ENCODE results near the gene SRGAP1.

DNA sequence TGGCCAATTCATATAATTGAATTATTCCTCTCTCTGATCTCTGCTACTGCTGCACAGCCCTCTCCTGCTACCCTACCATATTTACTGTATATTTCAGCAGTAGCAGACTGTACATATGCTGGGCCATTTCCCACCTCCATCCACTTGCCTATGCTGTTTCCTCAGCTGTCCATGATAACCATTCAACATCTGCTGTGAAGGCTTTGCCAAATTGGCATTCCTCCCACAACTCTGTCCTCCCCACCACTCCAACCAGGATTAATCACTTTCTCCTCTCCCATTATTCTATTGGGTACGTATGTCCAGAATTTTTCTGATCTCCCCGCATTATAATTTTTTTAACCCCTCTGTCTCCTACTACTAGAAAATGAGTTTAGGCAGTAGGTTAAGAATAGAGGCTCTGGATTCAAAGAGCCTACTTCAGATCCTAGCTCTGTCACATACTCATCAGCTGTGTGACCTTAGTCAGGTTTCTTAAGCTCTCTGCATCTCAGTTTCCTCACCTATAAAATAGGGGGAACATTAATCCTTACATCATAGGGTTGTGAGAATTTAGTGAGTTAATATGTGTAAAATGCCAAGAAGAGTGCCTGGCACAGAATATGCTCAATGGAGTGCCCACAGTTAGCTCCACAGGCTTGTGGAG is 254.3 kb downstream of the SRGAP1 start:
- TF ChIP-seq, protein P1, sequence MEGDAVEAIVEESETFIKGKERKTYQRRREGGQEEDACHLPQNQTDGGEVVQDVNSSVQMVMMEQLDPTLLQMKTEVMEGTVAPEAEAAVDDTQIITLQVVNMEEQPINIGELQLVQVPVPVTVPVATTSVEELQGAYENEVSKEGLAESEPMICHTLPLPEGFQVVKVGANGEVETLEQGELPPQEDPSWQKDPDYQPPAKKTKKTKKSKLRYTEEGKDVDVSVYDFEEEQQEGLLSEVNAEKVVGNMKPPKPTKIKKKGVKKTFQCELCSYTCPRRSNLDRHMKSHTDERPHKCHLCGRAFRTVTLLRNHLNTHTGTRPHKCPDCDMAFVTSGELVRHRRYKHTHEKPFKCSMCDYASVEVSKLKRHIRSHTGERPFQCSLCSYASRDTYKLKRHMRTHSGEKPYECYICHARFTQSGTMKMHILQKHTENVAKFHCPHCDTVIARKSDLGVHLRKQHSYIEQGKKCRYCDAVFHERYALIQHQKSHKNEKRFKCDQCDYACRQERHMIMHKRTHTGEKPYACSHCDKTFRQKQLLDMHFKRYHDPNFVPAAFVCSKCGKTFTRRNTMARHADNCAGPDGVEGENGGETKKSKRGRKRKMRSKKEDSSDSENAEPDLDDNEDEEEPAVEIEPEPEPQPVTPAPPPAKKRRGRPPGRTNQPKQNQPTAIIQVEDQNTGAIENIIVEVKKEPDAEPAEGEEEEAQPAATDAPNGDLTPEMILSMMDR (IDR thresholded peaks at IDR 0.05), result no peak
- TF ChIP-seq EZH2 (IDR thresholded peaks at IDR 0.05), result no peak
